HepG2 (cell line): Measurements from ENCODE around the gene SLC22A7. TPM values are rescaled to one million over a fixed set of nuclear protein-coding genes. Genes with fewer than 3 reads are reported as not detected.

Experiments
- ATRX ChIP-seq: sonication (generic); formaldehyde crosslinking; IDR thresholded peaks from 2 replicates; pipeline ENCODE4 v1.4.0; 2020; ENCODE audit warnings: missing genetic modification reagents, borderline replicate concordance
- MTERF4 ChIP-seq: sonication (generic); formaldehyde crosslinking; IDR thresholded peaks from 2 replicates; pipeline ENCODE4 v1.8.0; 2023; ENCODE audit warnings: mild to moderate bottlenecking, missing genetic modification reagents
- NAIF1 ChIP-seq: sonication (generic); formaldehyde crosslinking; IDR thresholded peaks from 2 replicates; pipeline ENCODE4 v1.5.0; 2020; ENCODE audit warnings: mild to moderate bottlenecking, missing genetic modification reagents, borderline replicate concordance
- PAX8 ChIP-seq: sonication (generic); formaldehyde crosslinking; IDR thresholded peaks from 2 replicates; pipeline ENCODE4 v1.8.0; 2022; ENCODE audit warnings: mild to moderate bottlenecking, missing genetic modification reagents, borderline replicate concordance
- RXRB ChIP-seq: IDR thresholded peaks from 2 replicates; pipeline ENCODE4 v1.6.1; 2016; ENCODE audit warnings: borderline replicate concordance, missing genetic modification reagents, missing compliant biosample characterization
- SMAD1 ChIP-seq: sonication (generic); formaldehyde crosslinking; IDR thresholded peaks from 2 replicates; pipeline ENCODE4 v1.4.0; 2020; ENCODE audit warnings: missing genetic modification reagents, low read depth, mild to moderate bottlenecking, borderline replicate concordance
- SPEN ChIP-seq: sonication (generic); formaldehyde crosslinking; IDR thresholded peaks from 2 replicates; pipeline ENCODE4 v1.5.1; 2020; ENCODE audit warnings: low read depth, mild to moderate bottlenecking, missing genetic modification reagents
- TFAP4 ChIP-seq: sonication (generic); IDR thresholded peaks from 2 replicates; pipeline ENCODE4 v1.6.1; 2016; ENCODE audit warnings: low read depth, borderline replicate concordance
- ZBTB33 ChIP-seq: sonication (generic); formaldehyde crosslinking; IDR thresholded peaks from 2 replicates; pipeline ENCODE4 v1.4.0; 2020; ENCODE audit warnings: missing genetic modification reagents
- ZNF18 ChIP-seq: sonication (generic); formaldehyde crosslinking; IDR thresholded peaks from 2 replicates; pipeline ENCODE4 v1.8.0; 2022; ENCODE audit warnings: mild to moderate bottlenecking, missing genetic modification reagents; ENCODE audit not compliant: insufficient replicate concordance
- ZNF275 ChIP-seq: sonication (generic); formaldehyde crosslinking; IDR thresholded peaks from 2 replicates; pipeline ENCODE4 v1.8.0; 2022; ENCODE audit warnings: missing genetic modification reagents, mild to moderate bottlenecking, inconsistent platforms, borderline replicate concordance
- ZNF605 ChIP-seq: sonication (generic); formaldehyde crosslinking; IDR thresholded peaks from 2 replicates; pipeline ENCODE4 v1.8.0; 2022; ENCODE audit warnings: mild to moderate bottlenecking, missing genetic modification reagents
- ZSCAN5A ChIP-seq: sonication (generic); formaldehyde crosslinking; IDR thresholded peaks from 2 replicates; pipeline ENCODE4 v1.8.0; 2022; ENCODE audit warnings: mild to moderate bottlenecking, missing genetic modification reagents, borderline replicate concordance
- polyA plus RNA-seq, 8 experiments: library from polyadenylated mRNA; depleted of rRNA in 3 of 8; stranded (reverse) in 7 of 8; unstranded in 1 of 8; fragments of >200 nt; fragmentation: Illumina TruSeq in 4 of 8; extraction: Trizol in 4 of 8; gene quantifications; 2 replicates each; pipeline versions ENCODE4 v1.2.1 to v1.2.3, GENCODE V29; 2011 to 2016; ENCODE audit warnings: low read depth in 4 of 8, missing spikeins in 1 of 8, mixed read lengths in 1 of 8; ENCODE audit not compliant: insufficient read depth in 1 of 8
- total RNA-seq, 5 experiments: library from RNA; depleted of rRNA; stranded (reverse); fragments of >200 nt; fragmentation: Illumina TruSeq; extraction: Trizol; gene quantifications; 2 replicates each; pipeline ENCODE4 v1.2.3, GENCODE V29; 2016; ENCODE audit warnings: low read depth in 1 of 5

The SLC22A7 gene
- total and polyA plus RNA-seq, 2 of the 13 experiments (the other 11 are each of a cell fraction or from before 2014, with no cell fraction given): 5.3 to 22.6 TPM

GRCh38 chr6:43274127-43274915 is 23.7 kb upstream of the SLC22A7 start (continued):
- TF ChIP-seq ZSCAN5A (CRISPR knock-in tag): 0 out of 2 replicates have a peak, but pooled peaks have one; percentile 73
- 0 out of 2 replicates have a peak, but pooled peaks have one; percentile 53 for TF ChIP-seq SMAD1 (CRISPR knock-in tag)
- TF ChIP-seq ATRX (CRISPR knock-in tag): no peak
- TF ChIP-seq MTERF4 (CRISPR knock-in tag): no peak
- TF ChIP-seq ZNF605 (CRISPR knock-in tag): peak; percentile 18; the same call in 1 of the 2 replicates
- no peak for TF ChIP-seq ZNF18 (CRISPR knock-in tag)
- TF ChIP-seq ZBTB33 (CRISPR knock-in tag): peak; percentile 91
- TF ChIP-seq RXRB (CRISPR knock-in tag): 0 out of 2 replicates have a peak, but pooled peaks have one; percentile 5
- no peak for TF ChIP-seq PAX8 (CRISPR knock-in tag)
- TF ChIP-seq ZNF275 (CRISPR knock-in tag): 0 out of 2 replicates have a peak, but pooled peaks have one; percentile 58
- no peak for TF ChIP-seq NAIF1
- 0 out of 2 replicates have a peak, but pooled peaks have one; percentile 44 for TF ChIP-seq SPEN
- TF ChIP-seq TFAP4: peak; percentile 36; the same call in 1 of the 2 replicates
